ENCODE data around the gene KANSL1. TPM values are rescaled to one million over a fixed set of nuclear protein-coding genes. Genes with fewer than 3 reads are reported as not detected.

KANSL1 gene
- total and polyA plus RNA-seq, 9 of the 15 experiments (the other 6 are each of a cell fraction or from before 2014, with no cell fraction given) = 3.6 to 55.4 (median 31.8) TPM

DNA sequence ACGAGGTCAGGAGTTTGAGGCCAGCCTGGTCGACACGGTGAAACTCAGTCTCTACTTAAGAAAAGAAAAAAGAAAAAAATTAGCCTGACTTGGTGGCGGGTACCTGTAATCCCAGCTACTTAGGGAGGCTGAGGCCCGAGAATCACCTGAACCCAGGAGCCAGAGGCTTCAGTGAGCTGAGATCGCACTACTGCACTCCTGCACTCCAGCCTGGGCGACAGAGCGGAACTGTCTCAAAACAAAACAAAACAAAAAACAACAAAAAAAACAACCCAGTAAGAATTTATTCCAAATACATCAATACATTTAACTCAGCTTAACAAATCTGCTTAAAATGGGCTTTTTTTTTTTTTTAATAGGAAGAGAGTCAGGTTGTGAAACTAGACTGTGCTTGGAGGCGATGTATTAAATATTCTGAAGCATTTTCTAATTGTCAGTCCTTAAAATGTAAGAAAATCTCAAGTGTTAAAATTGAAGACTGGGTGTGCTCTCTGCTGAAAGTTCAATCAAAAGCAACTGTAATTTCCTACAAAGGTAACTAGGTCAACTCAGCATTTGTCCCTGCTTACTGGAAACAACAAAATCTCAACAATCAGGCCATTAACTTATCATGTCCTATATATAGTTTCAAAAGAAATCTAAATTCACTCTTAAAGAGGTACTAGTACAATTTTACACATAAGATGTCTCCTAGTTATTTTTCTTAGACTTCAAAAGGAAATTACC lies 23.2 kb downstream of the KANSL1 start (continued):
- TF ChIP-seq, protein P1, sequence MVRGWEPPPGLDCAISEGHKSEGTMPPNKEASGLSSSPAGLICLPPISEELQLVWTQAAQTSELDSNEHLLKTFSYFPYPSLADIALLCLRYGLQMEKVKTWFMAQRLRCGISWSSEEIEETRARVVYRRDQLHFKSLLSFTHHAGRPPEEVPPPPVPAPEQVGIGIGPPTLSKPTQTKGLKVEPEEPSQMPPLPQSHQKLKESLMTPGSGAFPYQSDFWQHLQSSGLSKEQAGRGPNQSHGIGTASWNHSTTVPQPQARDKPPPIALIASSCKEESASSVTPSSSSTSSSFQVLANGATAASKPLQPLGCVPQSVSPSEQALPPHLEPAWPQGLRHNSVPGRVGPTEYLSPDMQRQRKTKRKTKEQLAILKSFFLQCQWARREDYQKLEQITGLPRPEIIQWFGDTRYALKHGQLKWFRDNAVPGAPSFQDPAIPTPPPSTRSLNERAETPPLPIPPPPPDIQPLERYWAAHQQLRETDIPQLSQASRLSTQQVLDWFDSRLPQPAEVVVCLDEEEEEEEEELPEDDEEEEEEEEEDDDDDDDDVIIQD (CRISPR knock-in tag; IDR thresholded peaks at IDR 0.05) = no peak
- no peak for TF ChIP-seq ZNF175 (CRISPR knock-in tag; IDR thresholded peaks at IDR 0.05; ENCODE audit: low read depth)

DNA sequence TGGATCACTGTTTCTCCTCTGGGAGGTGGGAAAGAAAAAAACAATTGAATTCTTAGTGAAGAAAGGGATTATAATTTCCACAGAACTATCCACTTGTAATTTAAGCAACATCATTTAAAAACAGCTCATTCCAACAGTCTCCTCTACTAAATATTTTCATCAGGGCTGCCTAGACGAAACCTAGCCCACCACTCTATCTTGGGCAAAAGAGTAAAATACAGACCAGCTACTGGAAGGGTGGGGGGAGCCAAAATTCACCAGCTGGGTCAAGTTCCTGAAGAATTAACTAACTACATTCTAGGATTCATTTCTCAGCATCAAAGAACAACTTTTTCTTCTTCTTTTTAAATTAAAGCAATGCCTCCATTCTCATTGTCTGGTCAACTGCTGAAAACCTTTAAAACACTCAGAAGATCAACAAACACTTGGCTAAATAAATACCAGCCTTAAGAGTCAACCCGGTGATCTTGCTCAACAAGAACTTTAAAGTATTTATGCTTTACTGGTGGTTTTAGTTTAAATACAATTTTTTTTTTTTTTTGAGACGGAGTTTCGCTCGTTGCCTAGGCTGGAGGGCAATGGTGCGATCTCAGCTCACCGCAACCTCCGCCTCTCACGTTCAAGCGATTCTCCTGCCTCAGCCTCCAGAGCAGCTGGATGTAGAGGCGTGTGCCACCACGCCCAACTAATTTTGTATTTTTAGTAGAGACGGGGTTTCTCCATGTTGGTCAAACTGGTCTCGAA lies 25.2 kb downstream of the KANSL1 start:
- Histone ChIP-seq H3K36me3 (ENCODE audit: control insufficient read depth, insufficient read depth, low read length) (peaks cover 63% of the 10 kb centered on the region), H3K4me1 (replicated peaks in 1 of 2; ENCODE audit: control insufficient read depth in 2 of 2, insufficient read depth in 2 of 2, low read length in 2 of 2) (peaks cover 0 to 3% of the 10 kb centered on the region in 2 experiments; a peak in 2 of 5 replicates)

More for the DNA sequence above, 25.2 kb downstream of the KANSL1 start:
- in situ Hi-C loops (cut with MboI) (no loop called here), intact Hi-C loops (cut with micrococcal nuclease) (no loop called here)
- Histone ChIP-seq H3K27me3 (ENCODE audit: control insufficient read depth in 2 of 2, insufficient read depth in 2 of 2, low read length in 2 of 2) (no peaks in the 10 kb centered on the region), H3K9me1 (ENCODE audit: control insufficient read depth, insufficient read depth, low read length) (peaks cover 6% of the 10 kb centered on the region), H3K27ac (ENCODE audit: extremely low read depth, low read depth, low read length) (no peak overlapping the region), H4K20me1 (replicated peaks; ENCODE audit: control insufficient read depth, insufficient read depth, low read length) (peaks cover 12% of the 10 kb centered on the region), H3K9ac (ENCODE audit: insufficient read depth in 1 of 2, low read depth in 2 of 2, low read length in 2 of 2) (no peak overlapping the region), H2AFZ (ENCODE audit: low read depth, low read length) (no peak overlapping the region), H3K9me3 (replicated peaks; ENCODE audit: control insufficient read depth, insufficient read depth, low read depth, low read length) (no peaks in the 10 kb centered on the region), H3K79me2 (ENCODE audit: control insufficient read depth, insufficient read depth, low read length) (peaks cover 99% of the 10 kb centered on the region), H3K4me2 (ENCODE audit: insufficient read depth, low read length) (no peak overlapping the region), H3K4me3 (no peak overlapping the region)
- CTCF ChIA-PET (ENCODE audit: low intra/inter-chr PET ratio) = no interaction called here
- FAIRE-seq (no peak), DNase-seq (ENCODE audit: extremely low read depth in 1 of 4, low spot score in 3 of 4) (no peak), ATAC-seq (no peak)
- 91% methylated on average over 14 of the region's 14 CpGs for WGBS (ENCODE audit: insufficient coverage, low coverage, missing lambda C conversion rate)
- POLR2A ChIA-PET = interaction anchor here (0.6 to 3.7 kb wide), 9 partner anchors 8 to 25 kb away, joined by 3 to 14 read pairs (median 4); partner anchors contain the start of gene KANSL1
- no TSS peak for BruUV-seq (replicated peaks)
- TF ChIP-seq EHMT2 (IDR thresholded peaks at IDR 0.05) (no peak), NCOA4 (IDR thresholded peaks at IDR 0.05; ENCODE audit: partially characterized antibody) (no peak), KAT7 (CRISPR knock-in tag; IDR thresholded peaks at IDR 0.05; ENCODE audit: borderline replicate concordance) (no peak)

Data from K562 (cell line).